ENCODE measurements around the gene FAIM2.

DNA sequence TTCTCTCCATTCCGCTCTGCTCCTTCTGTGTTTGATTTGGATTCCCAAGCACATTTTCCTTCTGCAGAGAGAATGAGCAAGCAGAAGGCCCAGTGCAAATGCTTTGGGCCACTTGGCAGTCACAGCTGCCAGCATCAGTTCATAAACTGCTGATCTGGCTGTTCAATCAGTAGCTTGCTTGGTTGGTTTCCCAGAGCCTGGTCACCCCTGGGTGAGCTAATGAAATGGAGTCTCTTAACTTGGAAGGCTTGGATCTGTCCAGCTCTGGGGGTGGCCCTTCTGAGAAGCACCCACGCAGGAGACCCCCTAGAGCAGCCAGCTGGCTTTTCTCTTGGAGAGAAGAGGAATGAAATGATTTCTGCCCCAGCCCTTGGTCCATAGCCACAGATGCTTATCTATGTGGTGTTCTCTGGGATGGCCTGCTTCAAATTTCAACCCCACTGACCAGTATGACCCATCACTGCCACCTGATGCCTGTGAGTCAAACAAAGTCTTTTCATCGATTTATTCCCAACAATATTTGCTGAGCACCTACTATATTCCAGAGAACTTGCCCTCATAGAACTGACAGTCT is 30.3 kb downstream of the FAIM2 start:
- TF ChIP-seq POLR2AphosphoS5 (IDR thresholded peaks at IDR 0.05; ENCODE audit: low read depth, low read length): no peak
- TF ChIP-seq POLR2A (IDR thresholded peaks at IDR 0.05; ENCODE audit: low read depth, low read length): no peak
- TF ChIP-seq POU2F2 (IDR thresholded peaks at IDR 0.05; ENCODE audit: low read depth, low read length): no peak
- TF ChIP-seq TAF1 (IDR thresholded peaks at IDR 0.05; ENCODE audit: low read depth, low read length): no peak
- no peak for TF ChIP-seq SPI1 (IDR thresholded peaks at IDR 0.05; ENCODE audit: low read depth, low read length)
- no peak for TF ChIP-seq PAX5 (IDR thresholded peaks at IDR 0.05; ENCODE audit: insufficient read depth, low read length, severe bottlenecking)
